Lung (tissue), 12 donors: ENCODE data around the gene DSP. TPM values are rescaled to one million over a fixed set of nuclear protein-coding genes. Genes with fewer than 3 reads are reported as not detected.

Experiments
- ATAC-seq: fragments of 200-7000 bp; cut with Tn5 transposase; one replicate; pipeline ENCODE4 v1.9.1; 2020; ENCODE audit warnings: moderate number of reproducible peaks; ENCODE audit not compliant: insufficient read depth, low FRiP score
- DNase-seq, 3 donors: peaks; one replicate each; pipeline ENCODE4 v3.0.0-alpha.2; 2013 to 2017
- H3K27ac ChIP-seq, 2 donors: one replicate each; pipeline ENCODE4 v1.5.1; 2013; ENCODE audit warnings: mild to moderate bottlenecking in 2 of 2, moderate library complexity in 2 of 2, control low read depth in 1 of 2, inconsistent platforms in 1 of 2, low read depth in 1 of 2, low read length in 1 of 2
- H3K27me3 ChIP-seq, 3 donors: one replicate each; pipeline ENCODE4 v1.5.1; 2013; ENCODE audit warnings: low read length in 2 of 3; ENCODE audit not compliant: control insufficient read depth in 3 of 3, insufficient read depth in 3 of 3
- H3K36me3 ChIP-seq, 4 donors: one replicate each; pipeline ENCODE4 v1.5.1; 2013; ENCODE audit warnings: low read length in 4 of 4, mild to moderate bottlenecking in 1 of 4, moderate library complexity in 1 of 4; ENCODE audit not compliant: control insufficient read depth in 4 of 4, insufficient read depth in 4 of 4
- H3K4me1 ChIP-seq, 5 donors: one replicate each; pipeline ENCODE4 v1.5.1; 2013; ENCODE audit warnings: low read length in 5 of 5, mild to moderate bottlenecking in 2 of 5, moderate library complexity in 1 of 5; ENCODE audit not compliant: control insufficient read depth in 5 of 5, insufficient read depth in 5 of 5
- H3K4me3 ChIP-seq: one replicate; pipeline ENCODE4 v1.5.1; 2013; ENCODE audit warnings: mild to moderate bottlenecking, control low read depth, moderate library complexity
- H3K9ac ChIP-seq, 2 donors: one replicate each; pipeline ENCODE4 v1.5.1; 2013; ENCODE audit warnings: low read length in 2 of 2, control low read depth in 1 of 2; ENCODE audit not compliant: insufficient read depth in 1 of 2
- H3K9me3 ChIP-seq, 4 donors: one replicate each; pipeline ENCODE4 v1.5.1; 2013; ENCODE audit warnings: low read length in 3 of 4, mild to moderate bottlenecking in 1 of 4, moderate library complexity in 1 of 4; ENCODE audit not compliant: control insufficient read depth in 4 of 4, insufficient read depth in 3 of 4
- WGBS, 2 donors: extraction: QIAGEN DNeasy Blood & Tissue Kit; methylation state at CpG; one replicate each; pipeline ENCODE4 v1.1.7; 2013; 5-methylcytosine and 5-hydroxymethylcytosine counted together
- polyA plus RNA-seq, 2 donors: library from polyadenylated mRNA; stranded (reverse); fragments of 200-250 nt; gene quantifications; one replicate each; pipeline ENCODE4 v1.2.1, GENCODE V29; 2013
- total RNA-seq, 2 donors: library from RNA; depleted of rRNA in 1 of 2; stranded (reverse); fragments of >200 nt in 1 of 2; gene quantifications; one replicate each; pipeline ENCODE4 v1.2.1, GENCODE V29; 2014 to 2021
- TF ChIP-seq, protein P1 (sequence below): IDR thresholded peaks from 2 replicates; pipeline ENCODE4 v1.5.1; 2012; ENCODE audit warnings: mild to moderate bottlenecking; ENCODE audit errors: control extremely low read depth, extremely low read depth
- donor health status: control.
- donor health status: control.
- donor health status: Bipolar disorder and iron deficiency.
- donor health status: healthy.
- donor health status: DM: yes; HTN: yes; CAD: no.

DSP gene
- total and polyA plus RNA-seq, 4 donors = 2.9 to 73.2 (median 19.4) TPM

- DNase-seq (peak; percentile 12 to 22 (median 19)), ATAC-seq (peak; percentile 53)
- no peaks in the 10 kb centered on the region for H3K4me1 ChIP-seq
- TF ChIP-seq, protein P1, sequence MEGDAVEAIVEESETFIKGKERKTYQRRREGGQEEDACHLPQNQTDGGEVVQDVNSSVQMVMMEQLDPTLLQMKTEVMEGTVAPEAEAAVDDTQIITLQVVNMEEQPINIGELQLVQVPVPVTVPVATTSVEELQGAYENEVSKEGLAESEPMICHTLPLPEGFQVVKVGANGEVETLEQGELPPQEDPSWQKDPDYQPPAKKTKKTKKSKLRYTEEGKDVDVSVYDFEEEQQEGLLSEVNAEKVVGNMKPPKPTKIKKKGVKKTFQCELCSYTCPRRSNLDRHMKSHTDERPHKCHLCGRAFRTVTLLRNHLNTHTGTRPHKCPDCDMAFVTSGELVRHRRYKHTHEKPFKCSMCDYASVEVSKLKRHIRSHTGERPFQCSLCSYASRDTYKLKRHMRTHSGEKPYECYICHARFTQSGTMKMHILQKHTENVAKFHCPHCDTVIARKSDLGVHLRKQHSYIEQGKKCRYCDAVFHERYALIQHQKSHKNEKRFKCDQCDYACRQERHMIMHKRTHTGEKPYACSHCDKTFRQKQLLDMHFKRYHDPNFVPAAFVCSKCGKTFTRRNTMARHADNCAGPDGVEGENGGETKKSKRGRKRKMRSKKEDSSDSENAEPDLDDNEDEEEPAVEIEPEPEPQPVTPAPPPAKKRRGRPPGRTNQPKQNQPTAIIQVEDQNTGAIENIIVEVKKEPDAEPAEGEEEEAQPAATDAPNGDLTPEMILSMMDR = no peak
- H3K27me3 ChIP-seq = no peaks in the 10 kb centered on the region
- 34 to 51% methylated on average over 10 of the region's 10 CpGs for WGBS, 2 donors
- H3K9ac ChIP-seq = no peak overlapping the region
- peak overlapping the region in 1 of 2 donors; percentile 28 for H3K27ac ChIP-seq
- no peaks in the 10 kb centered on the region for H3K9me3 ChIP-seq
- H3K4me3 ChIP-seq = no peak overlapping the region
- no peaks in the 10 kb centered on the region for H3K36me3 ChIP-seq
Observed at GRCh38 chr6:7505189-7505699, 36.2 kb upstream of the DSP start.

GRCh38 chr6:7507600-7507999 lies 33.9 kb upstream of the DSP start:
- no peaks in the 10 kb centered on the region for H3K36me3 ChIP-seq
- TF ChIP-seq, protein P1 = no peak
- no peak overlapping the region for H3K9ac ChIP-seq
- 94 to 95% methylated on average over 6 of the region's 6 CpGs for WGBS, 2 donors
- H3K4me3 ChIP-seq = no peak overlapping the region
- no peaks in the 10 kb centered on the region for H3K4me1 ChIP-seq
- H3K27me3 ChIP-seq = no peaks in the 10 kb centered on the region
- H3K27ac ChIP-seq = no peak overlapping the region
- no peaks in the 10 kb centered on the region for H3K9me3 ChIP-seq
- no peak for ATAC-seq
- no peak for DNase-seq

GRCh38 chr6:7512320-7512719 lies 29.2 kb upstream of the DSP start:
- H3K9ac ChIP-seq = no peak overlapping the region
- ATAC-seq (no peak), DNase-seq (peak in 2 of 3 donors; percentile 19 to 23)
- H3K36me3 ChIP-seq = no peaks in the 10 kb centered on the region
- no peak overlapping the region for H3K27ac ChIP-seq
- no peak overlapping the region for H3K4me3 ChIP-seq
- no peaks in the 10 kb centered on the region for H3K4me1 ChIP-seq
- no peaks in the 10 kb centered on the region for H3K27me3 ChIP-seq
- WGBS, 2 donors = 68 to 76% methylated on average over 2 of the region's 2 CpGs
- TF ChIP-seq, protein P1 = no peak
- H3K9me3 ChIP-seq = no peaks in the 10 kb centered on the region

- DNase-seq = no peak
- no peaks in the 10 kb centered on the region for H3K4me1 ChIP-seq
- WGBS, 2 donors = 83 to 93% methylated on average over 5 of the region's 5 CpGs
- no peak overlapping the region for H3K4me3 ChIP-seq
- TF ChIP-seq, protein P1 = no peak
- H3K27ac ChIP-seq = no peak overlapping the region
- ATAC-seq = no peak
- H3K9ac ChIP-seq = no peak overlapping the region
- no peaks in the 10 kb centered on the region for H3K36me3 ChIP-seq
- H3K27me3 ChIP-seq = no peaks in the 10 kb centered on the region
- no peaks in the 10 kb centered on the region for H3K9me3 ChIP-seq
Observed at GRCh38 chr6:7513529-7513928, 27.9 kb upstream of the DSP start.
